ENCODE results near the gene R3HDML.
A peak's percentile ranks its signal among the peaks of the same experiment; 100 is the strongest.
"Not testable (repeated sequence)": the region's sequence is repeated elsewhere in the genome, so short reads cannot be mapped to it uniquely, and the experiment has no call there.

R3HDML gene

DNA sequence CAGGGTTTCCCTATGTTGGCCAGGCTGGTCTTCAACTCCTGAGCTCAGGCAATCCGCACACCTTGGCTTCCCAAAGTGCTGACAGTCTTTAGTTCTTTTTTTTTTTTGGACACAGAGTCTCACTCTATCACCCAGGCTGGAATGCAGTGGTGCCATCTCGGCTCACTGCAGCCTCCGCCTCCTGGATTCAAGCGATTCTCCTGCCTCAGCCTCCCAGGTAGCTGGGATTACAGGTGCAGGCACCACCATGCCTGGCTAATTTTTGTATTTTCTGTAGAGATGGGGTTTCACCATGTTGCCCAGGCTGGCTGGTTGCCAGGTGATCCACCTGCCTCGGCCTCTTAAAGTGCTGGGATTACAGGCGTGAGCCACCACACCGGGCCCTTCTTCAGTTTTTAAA is 9.1 kb upstream of the R3HDML start:
- DNase-seq: not testable (repeated sequence)

- DNase-seq: no peak
Measured at GRCh38 chr20:44328428-44328827, 8.4 kb upstream of the R3HDML start.

DNA sequence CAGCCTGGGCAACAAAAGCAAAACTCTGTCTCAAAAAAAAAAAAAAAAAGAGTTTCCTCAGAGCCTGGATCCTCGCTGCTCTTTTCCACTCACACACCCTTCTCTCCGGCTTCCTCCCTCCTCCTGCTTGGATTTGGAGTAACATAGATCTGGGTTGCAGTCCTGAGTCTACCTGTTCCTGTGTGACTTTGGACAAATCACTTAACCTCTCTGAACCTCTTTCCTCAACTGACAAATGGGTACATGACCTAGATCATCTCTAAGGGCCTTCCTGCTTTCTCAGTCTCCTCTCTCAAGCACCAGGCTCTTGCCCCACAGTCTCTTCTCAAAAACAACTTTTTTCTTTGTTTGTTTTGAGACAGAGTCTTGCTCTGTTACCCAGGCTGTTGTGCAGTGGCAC is 5.6 kb upstream of the R3HDML start:
- no peak for DNase-seq

DNA sequence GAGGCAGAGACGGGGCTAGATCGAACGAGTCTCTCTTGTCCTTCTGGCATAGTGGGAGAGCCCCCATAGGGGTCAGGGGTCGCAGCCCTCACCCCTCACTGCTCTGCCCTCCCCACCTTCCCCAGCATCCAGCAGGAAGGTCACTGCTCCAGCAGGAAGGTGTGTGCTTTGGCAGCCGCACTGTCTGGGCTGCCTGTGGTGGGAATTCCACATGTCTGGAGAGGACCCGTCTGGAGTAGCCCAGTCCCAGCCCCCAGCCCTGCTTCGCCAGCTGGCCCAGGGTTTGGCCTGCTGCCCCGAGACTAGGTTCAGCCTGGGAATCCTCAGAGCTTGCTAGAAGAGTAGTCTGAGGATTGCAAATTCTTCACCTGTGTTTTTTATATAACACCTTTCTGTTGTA is 2.5 kb upstream of the R3HDML start:
- DNase-seq: no peak

- DNase-seq: no peak
Measured at GRCh38 chr20:44334709-44335108, 2.1 kb upstream of the R3HDML start.

- no peak for DNase-seq
Measured at GRCh38 chr20:44335675-44336074, 1.2 kb upstream of the R3HDML start.

DNA sequence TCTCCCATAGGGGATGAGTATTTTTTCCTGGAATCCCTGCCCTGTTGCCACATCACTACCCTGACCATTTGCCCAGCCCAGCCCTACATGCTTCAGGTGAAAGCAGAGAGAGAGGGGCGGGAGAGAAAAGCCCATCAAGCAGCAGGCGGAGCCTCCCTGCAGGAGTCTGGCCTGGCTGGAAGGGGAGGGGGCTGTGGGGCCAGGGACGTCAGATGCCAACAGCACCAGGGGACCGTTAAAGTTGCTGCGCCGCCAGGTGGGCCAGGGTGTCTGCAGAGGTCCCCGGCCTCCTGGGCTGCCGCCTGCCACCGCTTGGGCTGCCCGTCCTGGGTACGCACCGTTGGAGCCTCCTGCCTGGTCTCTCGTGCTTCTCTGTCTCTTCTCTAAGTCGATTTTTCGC is 757 bp upstream of the R3HDML start:
- DNase-seq: no peak

DNA sequence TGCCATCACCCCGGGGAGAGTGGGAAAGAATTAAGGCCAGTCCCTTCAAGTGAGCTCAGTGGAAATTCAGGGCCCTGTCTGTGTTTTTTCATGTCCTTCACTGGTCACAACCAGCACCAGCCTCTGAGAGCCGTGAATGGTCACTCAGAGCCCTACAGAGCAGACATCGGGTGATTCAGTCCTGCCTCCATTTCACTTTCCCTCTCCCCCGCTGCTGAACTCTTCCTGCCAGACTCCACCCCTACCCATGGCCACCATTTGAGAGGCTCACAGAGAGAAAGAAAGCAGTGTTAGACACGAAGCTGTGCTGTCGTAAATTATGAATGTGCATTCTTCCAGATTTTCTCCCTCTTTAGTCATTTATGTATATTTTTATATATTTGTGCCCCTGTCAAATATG is 5.4 kb downstream of the R3HDML start:
- DNase-seq: peak in 1 of 56 donors; percentile 1

- DNase-seq: no peak
Measured at GRCh38 chr20:44343162-44343675, 6.4 kb downstream of the R3HDML start.

GRCh38 chr20:44344723-44345122 is 7.9 kb downstream of the R3HDML start:
- DNase-seq: no peak

GRCh38 chr20:44345147-44345546 is 8.3 kb downstream of the R3HDML start:
- no peak for DNase-seq

- DNase-seq: not testable (repeated sequence)
Measured at GRCh38 chr20:44345941-44346340, 9.1 kb downstream of the R3HDML start.

DNA sequence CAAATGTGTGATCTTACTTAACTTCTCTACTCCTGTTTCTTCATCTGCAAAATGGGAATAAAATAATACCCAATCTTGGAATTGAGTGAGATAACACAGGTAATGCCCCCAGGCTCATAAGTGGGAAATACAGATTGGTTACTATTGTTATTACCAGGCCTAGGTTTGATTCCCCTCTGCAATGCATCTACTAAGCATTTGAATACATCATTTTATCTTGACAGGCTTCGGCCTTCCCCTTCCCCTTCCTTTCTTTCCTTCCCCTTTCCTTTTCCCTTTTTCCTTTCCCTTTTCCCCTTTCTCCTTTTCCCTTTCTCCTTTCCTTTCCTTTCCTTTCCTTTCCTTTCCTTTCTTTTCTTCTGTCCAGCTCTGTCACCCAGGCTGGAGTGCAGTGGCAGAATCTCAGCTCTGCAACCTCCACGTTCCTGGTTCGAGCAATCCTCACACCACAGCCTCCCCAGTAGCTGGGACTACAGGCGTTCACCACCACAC is 11.4 kb downstream of the R3HDML start:
- DNase-seq: no peak

- no peak for DNase-seq
Measured at GRCh38 chr20:44349349-44349748, 12.5 kb downstream of the R3HDML start.

DNA sequence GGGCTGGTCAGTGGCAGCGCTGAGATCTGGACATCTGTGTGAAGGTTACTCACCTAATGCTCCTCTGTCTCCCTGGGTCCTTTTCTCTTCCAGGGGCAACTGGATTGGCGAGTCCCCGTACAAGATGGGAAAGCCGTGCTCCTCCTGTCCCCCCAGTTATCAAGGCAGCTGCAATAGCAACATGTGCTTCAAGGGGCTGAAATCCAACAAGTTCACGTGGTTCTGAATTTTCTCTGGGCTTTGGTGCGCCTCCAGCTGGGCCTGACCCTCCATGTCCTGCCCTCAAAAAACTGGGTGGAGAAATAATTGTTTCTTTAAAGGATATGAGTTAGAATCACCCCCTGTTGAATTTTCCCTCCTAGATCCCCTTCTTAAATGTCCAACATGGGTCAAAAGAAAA is 13.7 kb downstream of the R3HDML start:
- DNase-seq: no peak

GRCh38 chr20:44354979-44355497 is 18.2 kb downstream of the R3HDML start:
- no peak for DNase-seq

GRCh38 chr20:44355498-44356352 is 18.9 kb downstream of the R3HDML start, which contains the start of gene HNF4A:
Gene HNF4A (plus strand): TSS chr20:44355699. CDS start chr20:44355805, 106 bp downstream.
- DNase-seq: no peak

GRCh38 chr20:44356353-44356723 is 19.5 kb downstream of the R3HDML start:
- no peak for DNase-seq

DNA sequence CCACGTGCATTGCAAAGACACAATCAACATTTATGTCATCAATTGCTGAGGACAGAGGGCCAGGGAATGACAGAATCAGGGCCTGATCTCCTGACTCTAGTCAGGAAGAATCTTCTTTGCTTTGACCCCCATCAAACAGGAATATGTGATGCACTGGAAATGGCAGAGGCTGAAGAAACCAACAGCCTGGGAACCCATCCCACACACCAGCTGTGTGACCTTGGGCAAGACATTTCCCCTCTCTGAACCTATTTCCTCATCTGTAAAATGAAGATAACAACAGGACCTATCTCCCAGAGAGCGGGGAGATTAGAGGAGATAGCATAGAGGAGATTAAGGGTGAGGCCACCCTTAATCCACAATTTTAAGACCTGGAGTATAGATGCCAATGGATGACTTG is 20.2 kb downstream of the R3HDML start:
- DNase-seq: no peak

DNA sequence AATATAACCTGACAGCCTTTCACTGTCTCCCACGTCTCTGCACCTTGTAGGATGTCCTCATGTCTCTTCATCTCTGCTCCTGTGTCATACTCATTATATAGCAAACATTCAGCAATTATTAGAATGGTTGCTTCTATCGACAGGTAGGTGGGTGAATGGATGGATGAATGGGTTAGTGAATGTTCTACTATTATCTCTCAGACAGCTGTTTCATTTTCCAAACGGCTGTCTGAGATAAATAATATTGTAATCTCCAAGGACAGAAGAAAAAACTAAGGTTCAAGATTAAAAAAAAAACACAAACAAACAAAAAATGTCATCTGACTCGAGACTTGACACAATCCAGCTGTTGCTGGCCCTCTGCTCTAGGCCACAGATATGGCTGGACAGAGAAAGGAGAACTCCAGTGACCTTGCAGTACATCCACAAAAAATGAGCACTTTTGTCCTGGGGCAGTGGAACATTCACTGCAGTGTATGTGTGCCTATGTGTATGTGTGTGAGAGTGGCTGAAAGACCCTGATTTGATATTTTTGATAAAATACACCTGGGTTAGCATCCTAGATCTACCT is 20.8 kb downstream of the R3HDML start:
- no peak for DNase-seq

GRCh38 chr20:44358776-44359175 is 21.9 kb downstream of the R3HDML start:
- DNase-seq: no peak

DNA sequence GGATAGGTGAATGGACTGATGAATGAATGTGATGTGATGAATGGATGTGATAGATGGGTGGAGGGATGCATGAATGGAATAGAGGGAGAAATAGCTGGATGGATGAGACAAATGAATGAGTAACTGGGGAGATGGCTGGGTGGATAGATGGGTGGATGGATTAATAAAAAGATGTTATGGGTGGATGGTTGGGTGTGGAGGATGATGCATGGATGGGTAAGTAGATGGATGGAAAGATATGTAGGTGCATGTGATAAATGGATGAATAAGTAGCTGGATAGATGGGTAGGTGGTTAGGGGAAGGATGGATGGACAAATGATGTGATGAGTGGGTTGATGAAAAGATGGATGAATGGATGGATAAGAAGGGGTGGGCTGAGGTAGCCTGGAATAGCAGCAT is 23.4 kb downstream of the R3HDML start:
- DNase-seq: no peak

GRCh38 chr20:44361021-44361420 is 24.2 kb downstream of the R3HDML start:
- DNase-seq: no peak

All from nucleus accumbens (tissue), 56 donors.